Stimulated activated CD8-positive, alpha-beta memory T cell treated with anti-CD3 and anti-CD28 coated beads, Interleukin-15, amount 100 ng/mL, for 1 hour (primary cell): Measurements from ENCODE around the gene ARHGAP24.

ENCODE experiments used
- DNase-seq: peaks from one replicate; pipeline ENCODE4 v3.0.0-alpha.2; 2020; ENCODE audit warnings: low read depth

The ARHGAP24 gene

GRCh38 chr4:85474818-85475630 lies at the start of gene ARHGAP24:
Gene ARHGAP24, plus strand, starts transcription at chr4:85475150.
- DNase-seq: no peak

GRCh38 chr4:85426366-85426765 lies 48.6 kb upstream of the ARHGAP24 start:
- no peak for DNase-seq

GRCh38 chr4:85427123-85427522 lies 47.8 kb upstream of the ARHGAP24 start:
- DNase-seq: no peak

GRCh38 chr4:85430226-85430625 lies 44.7 kb upstream of the ARHGAP24 start:
- no peak for DNase-seq

DNA sequence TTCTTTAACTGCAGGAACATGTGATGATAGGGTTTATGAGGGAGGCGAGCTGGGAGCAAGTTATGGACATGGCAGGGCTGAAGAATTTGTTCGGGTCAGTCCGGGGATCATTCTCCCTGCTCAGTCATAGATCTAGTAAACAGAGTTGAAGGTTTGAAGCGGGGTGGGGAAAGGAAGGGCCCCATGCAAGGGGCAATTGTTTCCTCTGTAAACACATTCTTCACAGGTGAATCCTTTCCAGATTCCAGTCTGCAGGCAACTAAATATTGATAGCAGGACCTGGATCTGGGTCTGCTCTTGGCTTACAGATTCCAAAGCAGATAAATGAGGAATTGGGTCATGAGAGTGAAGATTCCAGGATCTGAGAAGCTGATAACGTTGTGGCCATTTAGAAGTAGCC lies 44.3 kb upstream of the ARHGAP24 start:
- DNase-seq: no peak

DNA sequence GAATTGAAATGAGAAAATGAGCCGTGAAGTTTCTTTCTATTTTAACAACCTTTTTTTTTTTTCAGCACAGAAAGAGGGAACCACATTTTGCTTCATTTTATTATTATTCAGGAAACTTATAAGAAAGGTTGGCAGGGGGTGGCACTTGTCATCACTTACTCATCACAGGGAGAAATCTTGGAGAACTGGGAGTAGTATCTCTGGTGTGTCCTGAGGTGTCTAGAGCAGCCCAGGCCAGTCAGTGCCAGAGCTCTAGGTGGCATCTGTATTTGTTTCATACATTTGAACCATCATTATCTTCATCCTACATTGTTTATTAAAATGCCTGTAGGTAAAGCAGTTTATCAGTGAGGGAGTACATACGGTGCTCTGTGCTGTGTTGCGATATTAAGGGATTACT lies 43.8 kb upstream of the ARHGAP24 start:
- no peak for DNase-seq

- DNase-seq: no peak
Observed at GRCh38 chr4:85431881-85432485, 43.0 kb upstream of the ARHGAP24 start.

GRCh38 chr4:85445050-85445639 lies 29.8 kb upstream of the ARHGAP24 start:
- DNase-seq: no peak

DNA sequence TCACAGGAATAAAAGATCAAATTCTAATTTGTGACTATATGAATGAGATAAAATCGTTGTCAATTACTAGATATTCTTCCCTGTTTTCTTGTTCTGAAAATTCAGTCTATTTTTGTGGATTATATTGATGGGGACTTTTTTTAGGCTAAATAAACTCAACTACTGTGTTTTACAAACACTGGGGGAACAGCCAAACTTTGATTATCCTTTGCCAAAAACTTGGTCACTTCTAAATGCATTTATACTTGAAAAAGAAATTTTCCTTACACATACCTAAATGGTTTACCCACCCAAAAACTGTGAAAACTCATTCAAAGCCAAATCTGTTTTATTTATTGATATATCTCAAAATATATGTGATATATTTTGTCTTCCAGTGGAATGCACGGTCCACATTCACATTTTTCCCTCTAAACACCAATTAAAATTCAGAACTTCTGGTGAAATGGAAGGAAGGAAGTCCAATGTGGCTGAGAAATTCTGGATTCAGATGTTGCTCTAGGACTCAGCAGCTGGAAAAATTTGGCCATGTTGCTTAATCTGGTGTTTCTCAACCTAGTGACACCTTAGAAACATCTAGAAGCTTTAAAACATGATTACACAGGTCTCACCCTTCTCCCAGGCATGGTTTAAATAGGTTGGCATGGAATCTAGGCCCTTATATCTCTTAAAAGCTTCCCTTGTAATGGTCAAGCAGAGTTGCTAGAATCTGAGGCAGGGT lies 28.6 kb upstream of the ARHGAP24 start:
- no peak for DNase-seq

GRCh38 chr4:85448906-85449890 lies 25.8 kb upstream of the ARHGAP24 start:
- DNase-seq: no peak

GRCh38 chr4:85452058-85452731 lies 22.8 kb upstream of the ARHGAP24 start:
- no peak for DNase-seq

DNA sequence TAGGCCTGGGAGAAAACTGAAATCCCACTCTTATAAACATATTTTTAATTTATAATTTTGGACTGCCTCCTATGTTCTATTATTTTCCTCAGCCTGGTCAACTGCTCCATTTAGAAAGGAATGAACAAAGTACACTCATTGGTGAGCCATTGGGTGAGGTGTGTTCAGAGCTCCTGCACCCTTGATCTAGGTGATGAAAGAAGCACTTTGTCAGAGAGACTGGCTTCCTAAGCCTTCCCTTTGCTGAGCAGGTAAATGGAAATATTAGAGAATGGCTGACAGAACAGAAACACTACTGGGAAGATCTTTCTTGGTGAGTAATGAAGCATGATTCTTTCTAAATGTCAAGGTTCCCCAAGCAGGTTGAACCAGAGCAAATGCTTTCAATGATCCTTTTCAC lies 19.0 kb upstream of the ARHGAP24 start:
- DNase-seq: no peak

DNA sequence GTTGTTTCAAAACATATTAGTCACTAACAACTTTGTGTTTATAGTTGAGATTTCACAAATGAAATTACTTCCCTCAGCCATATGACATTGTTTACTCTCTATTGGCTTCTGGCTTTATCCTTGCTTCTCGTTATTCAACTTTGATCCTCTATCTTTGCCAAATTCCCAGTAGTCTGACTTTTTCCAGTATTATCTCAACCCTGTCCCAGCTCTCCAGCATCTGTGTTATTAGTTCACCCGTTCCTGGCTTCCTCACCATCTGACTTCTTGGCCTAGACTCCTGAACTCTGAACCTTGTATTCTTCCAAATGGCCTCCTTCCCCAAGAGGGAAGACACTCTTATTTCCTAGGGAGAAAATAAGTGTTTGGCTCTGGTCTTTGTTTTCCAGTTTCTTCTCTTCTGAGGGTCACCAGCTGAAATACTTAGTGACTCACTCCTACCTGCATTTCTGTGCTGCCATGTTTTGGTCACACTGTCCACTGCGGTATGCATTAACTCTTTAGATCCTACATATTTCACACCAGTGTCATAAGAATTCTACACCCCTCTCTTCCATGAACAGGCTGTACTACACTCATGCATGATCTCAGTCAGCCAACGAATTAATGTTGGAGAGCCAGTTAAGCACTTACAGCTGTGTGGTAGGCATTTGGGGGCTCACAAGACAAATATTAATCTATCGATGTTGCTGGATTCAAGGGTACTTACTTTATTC lies 17.0 kb upstream of the ARHGAP24 start:
- no peak for DNase-seq

- no peak for DNase-seq
Observed at GRCh38 chr4:85459736-85460135, 15.2 kb upstream of the ARHGAP24 start.

DNA sequence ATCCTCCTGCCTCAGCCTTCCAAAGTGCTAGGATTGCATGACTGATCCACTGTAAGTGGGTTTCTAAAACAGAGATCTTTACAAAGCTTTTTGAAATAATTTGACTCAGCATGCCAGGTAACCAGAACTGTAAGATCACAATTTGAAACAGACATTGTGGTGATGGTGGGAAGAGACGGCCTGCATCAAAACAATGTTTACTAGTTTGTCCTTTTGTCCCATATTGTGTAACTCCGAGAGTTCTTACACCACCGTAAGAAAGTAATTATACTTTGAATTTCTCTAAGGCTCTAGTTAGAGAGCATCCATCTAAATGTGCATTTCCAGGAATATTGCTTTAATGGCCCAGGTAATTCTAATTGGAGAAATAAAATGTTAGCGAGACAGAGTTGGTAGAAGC lies 594 bp upstream of the ARHGAP24 start:
- DNase-seq: no peak

DNA sequence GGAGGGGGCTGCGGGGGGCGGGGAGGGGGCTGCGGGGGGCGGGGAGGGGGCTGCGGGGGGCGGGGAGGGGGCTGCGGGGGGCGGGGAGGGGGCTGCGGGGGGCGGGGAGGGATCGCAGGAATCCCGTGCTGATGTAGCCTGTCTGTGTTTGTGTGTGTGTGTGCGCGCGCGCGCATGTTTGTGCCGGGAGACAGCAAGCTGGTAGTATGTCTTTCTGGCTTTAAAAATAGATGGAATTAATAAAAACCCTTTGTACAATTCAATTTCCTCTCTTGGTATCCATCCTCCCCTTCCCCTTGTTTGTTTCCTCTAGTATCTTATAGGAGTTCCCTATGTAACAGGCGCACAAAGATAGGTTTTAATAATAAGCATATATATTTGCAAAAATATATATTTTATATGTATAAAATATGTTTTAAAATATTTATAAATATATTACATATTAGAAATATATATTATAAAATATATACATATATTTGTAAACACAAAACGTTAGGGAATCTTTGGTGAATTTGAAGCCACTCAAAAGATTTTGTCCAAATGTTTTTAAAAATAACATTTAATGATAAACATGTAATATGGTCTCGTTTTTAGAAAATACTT lies 782 bp downstream of the ARHGAP24 start:
- no peak for DNase-seq

- no peak for DNase-seq
Observed at GRCh38 chr4:85476381-85476780, 1.4 kb downstream of the ARHGAP24 start.

DNA sequence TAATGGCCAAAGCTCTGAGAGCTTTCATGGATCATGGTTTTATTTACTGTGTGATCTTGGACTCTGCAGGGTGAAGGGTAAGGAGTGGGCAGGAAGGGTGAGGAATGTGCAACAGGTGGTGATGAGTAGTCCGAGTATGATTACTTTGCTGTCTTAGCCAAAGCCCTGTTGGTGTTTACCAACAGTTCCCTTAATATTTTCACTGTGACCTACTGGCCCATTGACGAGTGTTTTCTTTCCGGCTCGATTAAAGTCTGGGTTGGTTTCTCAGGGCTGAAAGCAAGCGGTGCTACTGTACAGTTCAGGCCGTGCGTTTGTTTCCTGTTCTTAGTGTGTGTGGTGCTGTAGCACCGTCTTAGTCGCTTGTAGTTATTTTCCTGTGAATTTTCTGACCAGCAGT lies 2.6 kb downstream of the ARHGAP24 start:
- DNase-seq: no peak

GRCh38 chr4:85478576-85478975 lies 3.6 kb downstream of the ARHGAP24 start:
- DNase-seq: no peak
